Hematopoietic multipotent progenitor cell treated with erythropoietin and hydrocortisone succinate and interleukin-3 and kit ligand, for 6 days (in vitro differentiated cells): ENCODE measurements around the gene WNT2.
"Not testable (repeated sequence)": the region's sequence is repeated elsewhere in the genome, so short reads cannot be mapped to it uniquely, and the experiment has no call there.

ENCODE experiments used
- DNase-seq: peaks from one replicate; pipeline ENCODE4 v3.0.0-alpha.2; 2015

Gene WNT2

GRCh38 chr7:117259615-117260014, 63.2 kb downstream of the WNT2 start:
- DNase-seq, result no peak

- no peak for DNase-seq
These were observed 71.2 kb downstream of the WNT2 start for GRCh38 chr7:117251687-117252086.

- no peak for DNase-seq
These were observed 72.1 kb downstream of the WNT2 start for GRCh38 chr7:117250801-117251200.

GRCh38 chr7:117250245-117250644, 72.6 kb downstream of the WNT2 start:
- no peak for DNase-seq

- DNase-seq, result no peak
These were observed 73.2 kb downstream of the WNT2 start for GRCh38 chr7:117249696-117250095.

GRCh38 chr7:117248829-117249228, 74.0 kb downstream of the WNT2 start:
- DNase-seq, result no peak

- no peak for DNase-seq
These were observed 75.0 kb downstream of the WNT2 start for GRCh38 chr7:117247809-117248208.

- not testable (repeated sequence) for DNase-seq
These were observed 77.2 kb downstream of the WNT2 start for GRCh38 chr7:117245703-117246102.

GRCh38 chr7:117243390-117243789, 79.5 kb downstream of the WNT2 start:
- DNase-seq, result no peak

GRCh38 chr7:117241088-117241487, 81.8 kb downstream of the WNT2 start:
- no peak for DNase-seq

GRCh38 chr7:117238937-117239336, 83.9 kb downstream of the WNT2 start:
- DNase-seq, result no peak

- DNase-seq, result no peak
These were observed 84.4 kb downstream of the WNT2 start for GRCh38 chr7:117238472-117238871.

GRCh38 chr7:117237646-117238045, 85.2 kb downstream of the WNT2 start:
- no peak for DNase-seq

- DNase-seq, result no peak
These were observed 91.9 kb downstream of the WNT2 start for GRCh38 chr7:117231047-117231359.

GRCh38 chr7:117230276-117231046, 92.4 kb downstream of the WNT2 start:
- peak; percentile 68 for DNase-seq

- peak; percentile 26 for DNase-seq
These were observed 93.5 kb downstream of the WNT2 start for GRCh38 chr7:117229350-117229749.

GRCh38 chr7:117227091-117227490, 95.8 kb downstream of the WNT2 start:
- peak; percentile 74 for DNase-seq

- no peak for DNase-seq
These were observed 97.3 kb downstream of the WNT2 start for GRCh38 chr7:117225536-117225935.
